ENCODE results near the gene ACSM5. TPM values are rescaled to one million over a fixed set of nuclear protein-coding genes. Genes with fewer than 3 reads are reported as not detected.

ACSM5 gene
- 0.52 TPM for total RNA-seq

GRCh38 chr16:20409398-20410120, at the start of gene ACSM5:
ACSM5 (plus strand) TSS chr16:20409534; CDS start chr16:20411485, 1,951 bp downstream.
- Histone ChIP-seq H3K9me3 (ENCODE audit: control insufficient read depth in 3 of 3, low read length in 3 of 3) (no peaks in the 10 kb centered on the region), H3K27me3 (ENCODE audit: control insufficient read depth in 3 of 3, insufficient read depth in 3 of 3, low read length in 3 of 3) (no peaks in the 10 kb centered on the region), H3K36me3 (ENCODE audit: control insufficient read depth in 3 of 3, insufficient read depth in 3 of 3, low read length in 3 of 3) (no peaks in the 10 kb centered on the region), H3K4me3 (ENCODE audit: low read length in 3 of 3) (peak within 1 kb of the TSS; percentile 45 to 65 (median 56)), H3K9ac (ENCODE audit: low read depth in 1 of 3, low read length in 3 of 3) (peak within 1 kb of the TSS; percentile 52 to 79 (median 70)), H3K4me1 (ENCODE audit: control insufficient read depth in 3 of 3, insufficient read depth in 3 of 3, low read length in 3 of 3) (peaks cover 0 to 3% (median 0%) of the 10 kb centered on the region in 3 donors), H3K27ac (ENCODE audit: low read depth, low read length) (no peak within 1 kb of the TSS)

- H3K27me3 ChIP-seq (ENCODE audit: control insufficient read depth in 3 of 3, insufficient read depth in 3 of 3, low read length in 3 of 3): peaks cover 3 to 8% (median 6%) of the 10 kb centered on the region in 3 donors
These were observed 49.3 kb upstream of the ACSM5 start for GRCh38 chr16:20359997-20360396.

GRCh38 chr16:20363191-20363590, 46.1 kb upstream of the ACSM5 start:
- Histone ChIP-seq H3K4me3 (ENCODE audit: low read length in 3 of 3) (no peak overlapping the region), H3K36me3 (ENCODE audit: control insufficient read depth in 3 of 3, insufficient read depth in 3 of 3, low read length in 3 of 3) (no peaks in the 10 kb centered on the region), H3K9me3 (ENCODE audit: control insufficient read depth in 3 of 3, low read length in 3 of 3) (no peaks in the 10 kb centered on the region), H3K4me1 (ENCODE audit: control insufficient read depth in 3 of 3, insufficient read depth in 3 of 3, low read length in 3 of 3) (no peaks in the 10 kb centered on the region), H3K9ac (ENCODE audit: low read depth in 1 of 3, low read length in 3 of 3) (no peak overlapping the region), H3K27ac (ENCODE audit: low read depth, low read length) (no peak overlapping the region), H3K27me3 (ENCODE audit: control insufficient read depth in 3 of 3, insufficient read depth in 3 of 3, low read length in 3 of 3) (peaks cover 3 to 6% (median 4%) of the 10 kb centered on the region in 3 donors)

More at GRCh38 chr16:20359997-20360396, 49.3 kb upstream of the ACSM5 start:
- no peak overlapping the region for H3K9ac ChIP-seq (ENCODE audit: low read depth in 1 of 3, low read length in 3 of 3)
- H3K4me1 ChIP-seq (ENCODE audit: control insufficient read depth in 3 of 3, insufficient read depth in 3 of 3, low read length in 3 of 3): no peaks in the 10 kb centered on the region
- no peak overlapping the region for H3K27ac ChIP-seq (ENCODE audit: low read depth, low read length)
- no peaks in the 10 kb centered on the region for H3K36me3 ChIP-seq (ENCODE audit: control insufficient read depth in 3 of 3, insufficient read depth in 3 of 3, low read length in 3 of 3)
- H3K4me3 ChIP-seq (ENCODE audit: low read length in 3 of 3): no peak overlapping the region
- H3K9me3 ChIP-seq (ENCODE audit: control insufficient read depth in 3 of 3, low read length in 3 of 3): no peaks in the 10 kb centered on the region

GRCh38 chr16:20364051-20364450, 45.3 kb upstream of the ACSM5 start:
- Histone ChIP-seq H3K4me1 (ENCODE audit: control insufficient read depth in 3 of 3, insufficient read depth in 3 of 3, low read length in 3 of 3) (no peaks in the 10 kb centered on the region), H3K4me3 (ENCODE audit: low read length in 3 of 3) (no peak overlapping the region), H3K36me3 (ENCODE audit: control insufficient read depth in 3 of 3, insufficient read depth in 3 of 3, low read length in 3 of 3) (no peaks in the 10 kb centered on the region), H3K27ac (ENCODE audit: low read depth, low read length) (no peak overlapping the region), H3K9me3 (ENCODE audit: control insufficient read depth in 3 of 3, low read length in 3 of 3) (no peaks in the 10 kb centered on the region), H3K27me3 (ENCODE audit: control insufficient read depth in 3 of 3, insufficient read depth in 3 of 3, low read length in 3 of 3) (peaks cover 3 to 6% (median 4%) of the 10 kb centered on the region in 3 donors), H3K9ac (ENCODE audit: low read depth in 1 of 3, low read length in 3 of 3) (no peak overlapping the region)

- Histone ChIP-seq H3K4me1 (ENCODE audit: control insufficient read depth in 3 of 3, insufficient read depth in 3 of 3, low read length in 3 of 3) (no peaks in the 10 kb centered on the region), H3K9ac (ENCODE audit: low read depth in 1 of 3, low read length in 3 of 3) (no peak overlapping the region), H3K4me3 (ENCODE audit: low read length in 3 of 3) (no peak overlapping the region), H3K27me3 (ENCODE audit: control insufficient read depth in 3 of 3, insufficient read depth in 3 of 3, low read length in 3 of 3) (peaks cover 0 to 5% (median 4%) of the 10 kb centered on the region in 3 donors), H3K27ac (ENCODE audit: low read depth, low read length) (no peak overlapping the region), H3K9me3 (ENCODE audit: control insufficient read depth in 3 of 3, low read length in 3 of 3) (peaks cover 0 to 5% (median 0%) of the 10 kb centered on the region in 3 donors), H3K36me3 (ENCODE audit: control insufficient read depth in 3 of 3, insufficient read depth in 3 of 3, low read length in 3 of 3) (no peaks in the 10 kb centered on the region)
These were observed 39.8 kb upstream of the ACSM5 start for GRCh38 chr16:20369452-20370054.

- Histone ChIP-seq H3K27ac (ENCODE audit: low read depth, low read length) (no peak overlapping the region), H3K9me3 (ENCODE audit: control insufficient read depth in 3 of 3, low read length in 3 of 3) (peaks cover 0 to 5% (median 0%) of the 10 kb centered on the region in 3 donors), H3K4me1 (ENCODE audit: control insufficient read depth in 3 of 3, insufficient read depth in 3 of 3, low read length in 3 of 3) (no peaks in the 10 kb centered on the region), H3K9ac (ENCODE audit: low read depth in 1 of 3, low read length in 3 of 3) (no peak overlapping the region), H3K36me3 (ENCODE audit: control insufficient read depth in 3 of 3, insufficient read depth in 3 of 3, low read length in 3 of 3) (no peaks in the 10 kb centered on the region), H3K27me3 (ENCODE audit: control insufficient read depth in 3 of 3, insufficient read depth in 3 of 3, low read length in 3 of 3) (peaks cover 0 to 4% (median 2%) of the 10 kb centered on the region in 3 donors), H3K4me3 (ENCODE audit: low read length in 3 of 3) (no peak overlapping the region)
These were observed 36.6 kb upstream of the ACSM5 start for GRCh38 chr16:20372701-20373100.

GRCh38 chr16:20377181-20377580, 32.2 kb upstream of the ACSM5 start:
- H3K9ac ChIP-seq (ENCODE audit: low read depth in 1 of 3, low read length in 3 of 3): no peak overlapping the region
- H3K9me3 ChIP-seq (ENCODE audit: control insufficient read depth in 3 of 3, low read length in 3 of 3): peaks cover 0 to 5% (median 0%) of the 10 kb centered on the region in 3 donors
- no peak overlapping the region for H3K4me3 ChIP-seq (ENCODE audit: low read length in 3 of 3)
- H3K36me3 ChIP-seq (ENCODE audit: control insufficient read depth in 3 of 3, insufficient read depth in 3 of 3, low read length in 3 of 3): no peaks in the 10 kb centered on the region
- H3K27me3 ChIP-seq (ENCODE audit: control insufficient read depth in 3 of 3, insufficient read depth in 3 of 3, low read length in 3 of 3): peaks cover 0 to 2% (median 0%) of the 10 kb centered on the region in 3 donors
- no peak overlapping the region for H3K27ac ChIP-seq (ENCODE audit: low read depth, low read length)
- no peaks in the 10 kb centered on the region for H3K4me1 ChIP-seq (ENCODE audit: control insufficient read depth in 3 of 3, insufficient read depth in 3 of 3, low read length in 3 of 3)

GRCh38 chr16:20380782-20381181, 28.6 kb upstream of the ACSM5 start:
- no peaks in the 10 kb centered on the region for H3K36me3 ChIP-seq (ENCODE audit: control insufficient read depth in 3 of 3, insufficient read depth in 3 of 3, low read length in 3 of 3)
- no peak overlapping the region for H3K4me3 ChIP-seq (ENCODE audit: low read length in 3 of 3)
- no peaks in the 10 kb centered on the region for H3K9me3 ChIP-seq (ENCODE audit: control insufficient read depth in 3 of 3, low read length in 3 of 3)
- H3K27me3 ChIP-seq (ENCODE audit: control insufficient read depth in 3 of 3, insufficient read depth in 3 of 3, low read length in 3 of 3): no peaks in the 10 kb centered on the region
- H3K9ac ChIP-seq (ENCODE audit: low read depth in 1 of 3, low read length in 3 of 3): no peak overlapping the region
- no peaks in the 10 kb centered on the region for H3K4me1 ChIP-seq (ENCODE audit: control insufficient read depth in 3 of 3, insufficient read depth in 3 of 3, low read length in 3 of 3)
- H3K27ac ChIP-seq (ENCODE audit: low read depth, low read length): no peak overlapping the region

GRCh38 chr16:20382202-20382948, 27.0 kb upstream of the ACSM5 start:
- Histone ChIP-seq H3K4me1 (ENCODE audit: control insufficient read depth in 3 of 3, insufficient read depth in 3 of 3, low read length in 3 of 3) (peaks cover 0 to 5% (median 3%) of the 10 kb centered on the region in 3 donors), H3K9me3 (ENCODE audit: control insufficient read depth in 3 of 3, low read length in 3 of 3) (no peaks in the 10 kb centered on the region), H3K36me3 (ENCODE audit: control insufficient read depth in 3 of 3, insufficient read depth in 3 of 3, low read length in 3 of 3) (no peaks in the 10 kb centered on the region), H3K27me3 (ENCODE audit: control insufficient read depth in 3 of 3, insufficient read depth in 3 of 3, low read length in 3 of 3) (peaks cover 0 to 5% (median 5%) of the 10 kb centered on the region in 3 donors), H3K27ac (ENCODE audit: low read depth, low read length) (no peak overlapping the region), H3K4me3 (ENCODE audit: low read length in 3 of 3) (no peak overlapping the region), H3K9ac (ENCODE audit: low read depth in 1 of 3, low read length in 3 of 3) (no peak overlapping the region)
